Left ventricle myocardium inferior (tissue), 1 donor: ENCODE results near the gene MOBP. TPM values are rescaled to one million over a fixed set of nuclear protein-coding genes. Genes with fewer than 3 reads are reported as not detected.
"Not testable (repeated sequence)": the region's sequence is repeated elsewhere in the genome, so short reads cannot be mapped to it uniquely, and the experiment has no call there.

ENCODE experiments used
- DNase-seq: peaks from one replicate; pipeline ENCODE4 v3.0.0-alpha.2; 2020
- H3K27ac ChIP-seq: fragments of 200-600 bp; replicated peaks from 2 replicates; pipeline ENCODE4 v1.8.0; 2021
- H3K27me3 ChIP-seq: fragments of 200-600 bp; 2 replicates; pipeline ENCODE4 v1.8.0; 2021; ENCODE audit warnings: low read depth
- H3K36me3 ChIP-seq: fragments of 200-600 bp; 2 replicates; pipeline ENCODE4 v1.8.0; 2021
- H3K4me1 ChIP-seq: fragments of 200-600 bp; 2 replicates; pipeline ENCODE4 v1.8.0; 2021
- H3K4me3 ChIP-seq: fragments of 200-600 bp; 2 replicates; pipeline ENCODE4 v1.8.0; 2021; ENCODE audit warnings: mild to moderate bottlenecking, moderate library complexity
- H3K9me3 ChIP-seq: fragments of 200-600 bp; replicated peaks from 2 replicates; pipeline ENCODE4 v1.8.0; 2021
- CTCF ChIP-seq: fragments of 200-600 bp; IDR thresholded peaks from 2 replicates; pipeline ENCODE4 v1.8.0; 2021; ENCODE audit warnings: antibody characterized with exemption, mild to moderate bottlenecking, borderline replicate concordance
- intact Hi-C: fragments of 100-400 bp; cut with micrococcal nuclease; formaldehyde crosslinking; loops from one replicate; pipeline ENCODE4 v1.11.0; 2022
- total RNA-seq: library from RNA; stranded (reverse); fragmentation: NEBNext Ultra II Directional; extraction: Animal tissue kit (Norgen Biotek cat#: 25700); gene quantifications from one replicate; pipeline ENCODE4 v1.2.1, GENCODE V29; 2021
- donor health status: DM: no; HTN: yes; CAD: no; lungs with severe emphysema.

The MOBP gene
- total RNA-seq, 1 donor from 2014 or later: not detected

- Histone ChIP-seq H3K27me3 (peaks cover 29% of the 10 kb centered on the region), H3K36me3 (no peaks in the 10 kb centered on the region), H3K27ac (no peak overlapping the region), H3K4me3 (no peak overlapping the region), H3K4me1 (no peaks in the 10 kb centered on the region), H3K9me3 (no peaks in the 10 kb centered on the region)
- intact Hi-C loops: no loop called here
- TF ChIP-seq CTCF: no peak
- DNase-seq: no peak
Observed at GRCh38 chr3:39453134-39453533, 14.3 kb upstream of the MOBP start.

- intact Hi-C loops, DNase-seq, H3K27ac ChIP-seq, H3K4me3 ChIP-seq, H3K4me1 ChIP-seq, H3K36me3 ChIP-seq, H3K9me3 ChIP-seq: not testable (repeated sequence)
- peaks cover 33% of the 10 kb centered on the region for H3K27me3 ChIP-seq
Observed at GRCh38 chr3:39453872-39454271, 13.6 kb upstream of the MOBP start.

- no peak for TF ChIP-seq CTCF
- H3K27ac ChIP-seq: no peak overlapping the region
- H3K36me3 ChIP-seq: no peaks in the 10 kb centered on the region
- no peak overlapping the region for H3K4me3 ChIP-seq
- intact Hi-C loops: no loop called here
- H3K4me1 ChIP-seq: no peaks in the 10 kb centered on the region
- DNase-seq: no peak
- H3K9me3 ChIP-seq: no peaks in the 10 kb centered on the region
- H3K27me3 ChIP-seq: peaks cover 38% of the 10 kb centered on the region
Observed at GRCh38 chr3:39454591-39455217, 12.8 kb upstream of the MOBP start.

- no peak for TF ChIP-seq CTCF
- H3K4me3 ChIP-seq: no peak overlapping the region
- peaks cover 45% of the 10 kb centered on the region for H3K27me3 ChIP-seq
- H3K9me3 ChIP-seq: no peaks in the 10 kb centered on the region
- H3K36me3 ChIP-seq: no peaks in the 10 kb centered on the region
- H3K27ac ChIP-seq: no peak overlapping the region
- DNase-seq: no peak
- intact Hi-C loops: no loop called here
- H3K4me1 ChIP-seq: no peaks in the 10 kb centered on the region
Observed at GRCh38 chr3:39456159-39456558, 11.3 kb upstream of the MOBP start.

- Histone ChIP-seq H3K4me1 (no peaks in the 10 kb centered on the region), H3K4me3 (no peak overlapping the region), H3K9me3 (no peaks in the 10 kb centered on the region), H3K27me3 (peaks cover 45% of the 10 kb centered on the region), H3K36me3 (no peaks in the 10 kb centered on the region), H3K27ac (no peak overlapping the region)
- TF ChIP-seq CTCF: no peak
- DNase-seq: no peak
- intact Hi-C loops: no loop called here
Observed at GRCh38 chr3:39457361-39457760, 10.1 kb upstream of the MOBP start.

GRCh38 chr3:39458579-39458978, 8.9 kb upstream of the MOBP start:
- H3K27ac ChIP-seq, H3K4me3 ChIP-seq, H3K4me1 ChIP-seq, H3K9me3 ChIP-seq, intact Hi-C loops, DNase-seq, H3K36me3 ChIP-seq: not testable (repeated sequence)
- peaks cover 40% of the 10 kb centered on the region for H3K27me3 ChIP-seq

GRCh38 chr3:39460677-39461076, 6.8 kb upstream of the MOBP start:
- Histone ChIP-seq H3K36me3 (no peaks in the 10 kb centered on the region), H3K27ac (no peak overlapping the region), H3K4me1 (no peaks in the 10 kb centered on the region), H3K4me3 (no peak overlapping the region), H3K9me3 (no peaks in the 10 kb centered on the region), H3K27me3 (peaks cover 19% of the 10 kb centered on the region)
- intact Hi-C loops: no loop called here
- no peak for TF ChIP-seq CTCF
- DNase-seq: no peak
